ENCODE data around the gene BACH2. TPM values are rescaled to one million over a fixed set of nuclear protein-coding genes. Genes with fewer than 3 reads are reported as not detected.

Gene BACH2
- total RNA-seq, 2 experiments from 2014 or later = 157 to 170 TPM

DNA sequence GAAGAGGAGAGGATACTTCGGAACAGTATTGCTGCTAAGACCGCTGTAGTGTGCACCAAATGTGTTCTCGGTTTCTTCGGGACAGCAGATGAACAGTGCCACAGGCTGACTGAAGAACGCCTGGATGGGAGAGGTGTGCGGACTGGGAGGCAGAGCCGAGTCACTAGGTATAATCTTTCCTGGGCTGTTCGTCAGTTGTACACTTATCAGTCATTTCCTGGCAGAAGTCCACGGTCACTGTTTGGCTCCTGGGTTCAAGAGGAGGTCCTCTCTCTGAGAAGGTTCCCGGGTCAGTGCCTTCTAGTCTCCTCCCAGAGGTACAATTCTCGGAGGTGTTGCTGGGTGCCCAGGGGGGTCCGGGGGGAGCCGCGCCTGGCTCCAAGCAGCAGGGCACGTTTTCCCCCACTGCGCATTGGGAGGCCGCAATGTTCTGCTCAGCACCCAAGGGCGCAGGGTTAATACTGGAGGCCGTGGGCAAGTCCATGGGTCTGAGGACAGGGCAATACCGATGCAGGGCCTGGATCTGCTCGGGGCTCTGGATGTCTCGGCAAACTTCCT is 364.3 kb downstream of the BACH2 start:
- POLR2A ChIA-PET = no interaction called here
- no peak for DNase-seq
- Histone ChIP-seq H3K27me3 (ENCODE audit: control insufficient read depth in 1 of 2, insufficient read depth in 2 of 2, low read length in 2 of 2) (no peaks in the 10 kb centered on the region), H3K4me3 (ENCODE audit: low read length) (no peak overlapping the region), H3K9me3 (ENCODE audit: control insufficient read depth in 1 of 2, insufficient read depth in 1 of 2, low read length in 2 of 2) (no peaks in the 10 kb centered on the region), H3K36me3 (ENCODE audit: insufficient read depth, low read length) (peaks cover 60% of the 10 kb centered on the region), H3K4me1 (ENCODE audit: insufficient read depth, low read length) (peaks cover 4% of the 10 kb centered on the region), H3K27ac (ENCODE audit: low read depth in 1 of 2, low read length in 2 of 2) (no peak overlapping the region)
- Mint-ChIP-seq H3K27me3 (no peaks in the 10 kb centered on the region), H3K4me1 (ENCODE audit: low read depth) (peaks cover 39% of the 10 kb centered on the region), H3K27ac (no peak overlapping the region), H3K4me3 (no peak overlapping the region), H3K36me3 (ENCODE audit: low read depth) (peaks cover 93% of the 10 kb centered on the region), H3K9me3 (no peaks in the 10 kb centered on the region)
- intact Hi-C loops (cut with DNase I, micrococcal nuclease) = no loop called here
- no peak for ATAC-seq (ENCODE audit: poor library complexity)
- CTCF ChIA-PET = no interaction called here
- TF ChIP-seq, protein P1, sequence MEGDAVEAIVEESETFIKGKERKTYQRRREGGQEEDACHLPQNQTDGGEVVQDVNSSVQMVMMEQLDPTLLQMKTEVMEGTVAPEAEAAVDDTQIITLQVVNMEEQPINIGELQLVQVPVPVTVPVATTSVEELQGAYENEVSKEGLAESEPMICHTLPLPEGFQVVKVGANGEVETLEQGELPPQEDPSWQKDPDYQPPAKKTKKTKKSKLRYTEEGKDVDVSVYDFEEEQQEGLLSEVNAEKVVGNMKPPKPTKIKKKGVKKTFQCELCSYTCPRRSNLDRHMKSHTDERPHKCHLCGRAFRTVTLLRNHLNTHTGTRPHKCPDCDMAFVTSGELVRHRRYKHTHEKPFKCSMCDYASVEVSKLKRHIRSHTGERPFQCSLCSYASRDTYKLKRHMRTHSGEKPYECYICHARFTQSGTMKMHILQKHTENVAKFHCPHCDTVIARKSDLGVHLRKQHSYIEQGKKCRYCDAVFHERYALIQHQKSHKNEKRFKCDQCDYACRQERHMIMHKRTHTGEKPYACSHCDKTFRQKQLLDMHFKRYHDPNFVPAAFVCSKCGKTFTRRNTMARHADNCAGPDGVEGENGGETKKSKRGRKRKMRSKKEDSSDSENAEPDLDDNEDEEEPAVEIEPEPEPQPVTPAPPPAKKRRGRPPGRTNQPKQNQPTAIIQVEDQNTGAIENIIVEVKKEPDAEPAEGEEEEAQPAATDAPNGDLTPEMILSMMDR (IDR thresholded peaks at IDR 0.05) = no peak

DNA sequence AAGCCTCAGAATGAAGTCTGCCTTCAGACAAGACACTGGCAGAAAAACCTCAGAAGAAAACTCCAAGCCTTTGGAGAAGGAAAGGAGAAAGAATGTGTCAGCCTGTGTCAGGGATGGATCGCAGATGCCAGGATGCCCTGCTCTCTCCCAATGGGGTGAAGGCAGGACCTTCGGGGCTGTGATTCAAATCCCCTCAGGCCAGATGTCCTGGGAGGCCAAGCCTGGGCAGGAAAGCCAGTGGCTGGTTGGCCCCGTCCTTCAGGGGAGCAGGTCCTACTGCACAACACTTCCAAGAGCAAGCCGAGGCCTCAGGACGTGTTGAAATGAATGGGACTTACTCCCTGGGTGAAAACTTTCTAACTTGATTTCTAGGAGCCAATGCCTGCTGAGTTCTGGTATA is 365.9 kb downstream of the BACH2 start:
- Mint-ChIP-seq H3K27me3 (no peaks in the 10 kb centered on the region), H3K4me1 (ENCODE audit: low read depth) (peaks cover 45% of the 10 kb centered on the region), H3K4me3 (no peak overlapping the region), H3K27ac (peak overlapping the region; percentile 72), H3K36me3 (ENCODE audit: low read depth) (peaks cover 87% of the 10 kb centered on the region), H3K9me3 (no peaks in the 10 kb centered on the region)
- peaks cover 9% of the 10 kb centered on the region for H3K4me1 ChIP-seq (ENCODE audit: insufficient read depth, low read length)
- H3K27ac ChIP-seq (ENCODE audit: low read depth in 1 of 2, low read length in 2 of 2) = no peak overlapping the region
- TF ChIP-seq, protein P1 (IDR thresholded peaks at IDR 0.05) = no peak
- no peak for DNase-seq
- intact Hi-C loops (cut with DNase I, micrococcal nuclease) = no loop called here
- no peaks in the 10 kb centered on the region for H3K9me3 ChIP-seq (ENCODE audit: control insufficient read depth in 1 of 2, insufficient read depth in 1 of 2, low read length in 2 of 2)
- H3K27me3 ChIP-seq (ENCODE audit: control insufficient read depth in 1 of 2, insufficient read depth in 2 of 2, low read length in 2 of 2) = no peaks in the 10 kb centered on the region
- ATAC-seq (ENCODE audit: poor library complexity) = no peak
- peaks cover 45% of the 10 kb centered on the region for H3K36me3 ChIP-seq (ENCODE audit: insufficient read depth, low read length)
- H3K4me3 ChIP-seq (ENCODE audit: low read length) = no peak overlapping the region
- ChIA-PET POLR2A (no interaction called here), CTCF (interaction anchor here (2.0 kb wide), 1 partner anchor 549 kb away, joined by 4 read pairs; no protein-coding TSS in a partner anchor)

DNA sequence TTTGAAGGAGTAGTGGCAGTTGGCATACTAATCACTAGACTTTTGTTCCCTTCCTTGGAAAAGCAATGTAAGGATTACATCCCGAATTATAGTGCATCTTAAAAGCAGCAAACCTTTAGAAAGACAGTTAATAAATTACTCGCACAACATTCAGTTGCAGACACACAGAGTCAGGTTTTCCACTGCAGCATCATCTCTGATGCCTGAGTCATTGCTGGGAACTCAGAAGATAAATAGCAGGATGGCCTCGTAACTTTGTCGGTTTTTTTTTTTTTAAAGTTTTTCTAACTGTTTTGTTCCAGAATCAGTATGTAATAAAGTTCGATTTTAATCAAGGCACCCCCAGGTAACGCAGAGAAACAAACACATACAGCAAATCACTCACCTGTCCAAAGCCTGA is 368.0 kb downstream of the BACH2 start:
- Mint-ChIP-seq H3K4me1 (ENCODE audit: low read depth) (peaks cover 51% of the 10 kb centered on the region), H3K27ac (peak overlapping the region; percentile 72)
- no peak for ATAC-seq (ENCODE audit: poor library complexity)

More for the DNA sequence above, 368.0 kb downstream of the BACH2 start:
- no peaks in the 10 kb centered on the region for H3K9me3 Mint-ChIP-seq
- H3K4me1 ChIP-seq (ENCODE audit: insufficient read depth, low read length) = peaks cover 9% of the 10 kb centered on the region
- H3K27ac ChIP-seq (ENCODE audit: low read depth in 1 of 2, low read length in 2 of 2) = no peak overlapping the region
- POLR2A ChIA-PET = no interaction called here
- CTCF ChIA-PET = no interaction called here
- H3K4me3 ChIP-seq (ENCODE audit: low read length) = no peak overlapping the region
- peaks cover 65% of the 10 kb centered on the region for H3K36me3 Mint-ChIP-seq (ENCODE audit: low read depth)
- no peak for DNase-seq
- intact Hi-C loops (cut with DNase I, micrococcal nuclease) = no loop called here
- no peak overlapping the region for H3K4me3 Mint-ChIP-seq
- H3K36me3 ChIP-seq (ENCODE audit: insufficient read depth, low read length) = peaks cover 32% of the 10 kb centered on the region
- no peaks in the 10 kb centered on the region for H3K9me3 ChIP-seq (ENCODE audit: control insufficient read depth in 1 of 2, insufficient read depth in 1 of 2, low read length in 2 of 2)
- TF ChIP-seq, protein P1 (IDR thresholded peaks at IDR 0.05) = no peak
- H3K27me3 Mint-ChIP-seq = no peaks in the 10 kb centered on the region
- no peaks in the 10 kb centered on the region for H3K27me3 ChIP-seq (ENCODE audit: control insufficient read depth in 1 of 2, insufficient read depth in 2 of 2, low read length in 2 of 2)
